H1 (cell line): ENCODE measurements around the gene ST6GALNAC5. TPM values are rescaled to one million over a fixed set of nuclear protein-coding genes. Genes with fewer than 3 reads are reported as not detected.

Experiments used
- CTCF ChIA-PET: fragments of 300-600 bp; sonication (Branson Sonifier 250); formaldehyde crosslinking; loops from one replicate; lab custom pipeline; 2021; ENCODE audit not compliant: partially characterized antibody; lab: Charles Lee
- POLR2A ChIA-PET: fragments of 300-600 bp; sonication (Branson Sonifier 250); formaldehyde crosslinking; loops from one replicate; lab custom pipeline; 2021; ENCODE audit warnings: inconsistent platforms; ENCODE audit not compliant: partially characterized antibody; lab: Charles Lee
- DNase-seq, 2 experiments: peaks; one replicate each; pipeline versions ENCODE4 v3.0.0 to v3.0.0-alpha.2; 2010 to 2022; ENCODE audit warnings: low spot score in 2 of 2, low read depth in 1 of 2, mixed read lengths in 1 of 2
- FAIRE-seq: peaks from 2 replicates; lab custom pipeline; 2011; peaks lifted over from hg19 to GRCh38; lab: Jason Lieb, UNC
- H2AFZ ChIP-seq: 2 replicates; pipeline ENCODE4 v1.8.1; 2012; ENCODE audit warnings: low read length, inconsistent platforms
- H2AK5ac ChIP-seq: 2 replicates; pipeline ENCODE4 v1.6.1; 2013; ENCODE audit warnings: low read depth, low read length
- H2BK120ac ChIP-seq: replicated peaks from 2 replicates; pipeline ENCODE3; 2013; ENCODE audit warnings: low read depth, low read length, inconsistent platforms
- H2BK12ac ChIP-seq: 2 replicates; pipeline ENCODE4 v1.6.1; 2013; ENCODE audit warnings: low read depth, low read length
- H2BK15ac ChIP-seq: 2 replicates; pipeline ENCODE4 v1.6.1; 2013; ENCODE audit warnings: low read length
- H2BK20ac ChIP-seq: 2 replicates; pipeline ENCODE4 v1.6.1; 2013; ENCODE audit warnings: low read length
- H2BK5ac ChIP-seq: 2 replicates; pipeline ENCODE4 v1.6.1; 2013; ENCODE audit warnings: low read depth, low read length
- H3K14ac ChIP-seq: 2 replicates; pipeline ENCODE4 v1.6.1; 2013; ENCODE audit warnings: inconsistent platforms; ENCODE audit not compliant: insufficient read length
- H3K18ac ChIP-seq: 2 replicates; pipeline ENCODE4 v1.6.1; 2013; ENCODE audit warnings: low read length; ENCODE audit errors: extremely low read depth
- H3K23ac ChIP-seq: 2 replicates; pipeline ENCODE4 v1.6.1; 2013; ENCODE audit warnings: inconsistent platforms; ENCODE audit not compliant: insufficient read length
- H3K23me2 ChIP-seq: 2 replicates; pipeline ENCODE4 v1.6.1; 2013; ENCODE audit warnings: low read depth, low read length
- H3K27ac ChIP-seq: 2 replicates; pipeline ENCODE4 v1.6.1; 2011; ENCODE audit warnings: low read depth, low read length, inconsistent platforms
- H3K27me3 ChIP-seq, 4 experiments: replicated peaks in 1 of 4; 1 replicate in 1 of 4; 2 replicates in 3 of 4; pipeline versions ENCODE4 v1.6.1 to v1.8.1; 2011 to 2013; ENCODE audit warnings: low read length in 3 of 4, mild to moderate bottlenecking in 3 of 4, inconsistent platforms in 2 of 4, mixed read lengths in 2 of 4, moderate library complexity in 1 of 4; ENCODE audit not compliant: control insufficient read depth in 3 of 4, insufficient read depth in 3 of 4; ENCODE audit errors: extremely low read depth in 1 of 4
- H3K36me3 ChIP-seq, 4 experiments: 2 replicates each; pipeline versions ENCODE4 v1.6.1 to v1.8.1; 2011 to 2013; ENCODE audit warnings: mild to moderate bottlenecking in 4 of 4, low read length in 3 of 4, moderate library complexity in 2 of 4, control low read depth in 1 of 4, inconsistent platforms in 1 of 4; ENCODE audit not compliant: insufficient read depth in 4 of 4, control insufficient read depth in 2 of 4
- H3K4ac ChIP-seq: replicated peaks from 2 replicates; pipeline ENCODE3; 2013; ENCODE audit warnings: low read length, low read depth, mixed read lengths, inconsistent platforms; ENCODE audit not compliant: insufficient read length
- H3K4me1 ChIP-seq, 4 experiments: replicated peaks in 1 of 4; 1 replicate in 1 of 4; 2 replicates in 3 of 4; pipeline versions ENCODE4 v1.6.1 to v1.8.1; 2011 to 2013; ENCODE audit warnings: low read length in 3 of 4, inconsistent platforms in 2 of 4, mixed read lengths in 1 of 4; ENCODE audit not compliant: insufficient read depth in 4 of 4, control insufficient read depth in 3 of 4
- H3K4me2 ChIP-seq, 2 experiments: 2 replicates each; pipeline versions ENCODE4 v1.6.1 to v1.8.1; 2011 to 2013; ENCODE audit warnings: low read depth in 2 of 2, low read length in 2 of 2, control low read depth in 1 of 2, inconsistent platforms in 1 of 2, mild to moderate bottlenecking in 1 of 2; ENCODE audit not compliant: insufficient read depth in 1 of 2
- H3K4me3 ChIP-seq, 4 experiments: fragments of 200-600, 300-600 bp in 1 of 4; sonication (generic), shearing (Covaris generic), sonication (Bioruptor Twin) in 1 of 4; 2 replicates each; pipeline versions ENCODE4 v1.5.1 to v1.8.1; 2011 to 2016; ENCODE audit warnings: low read length in 4 of 4, low read depth in 3 of 4, control low read depth in 2 of 4, inconsistent platforms in 2 of 4, mild to moderate bottlenecking in 2 of 4, mixed read lengths in 1 of 4, moderate library complexity in 1 of 4; ENCODE audit not compliant: insufficient read depth in 2 of 4; ENCODE audit errors: extremely low read depth in 1 of 4
- H3K56ac ChIP-seq: replicated peaks from 2 replicates; pipeline ENCODE3; 2013; ENCODE audit warnings: low read depth, mild to moderate bottlenecking, mixed read lengths, low read length, inconsistent platforms; ENCODE audit not compliant: insufficient read length
- H3K79me1 ChIP-seq: 2 replicates; pipeline ENCODE4 v1.6.1; 2013; ENCODE audit warnings: low read depth, low read length, control low read depth
- H3K79me2 ChIP-seq, 2 experiments: 2 replicates each; pipeline versions ENCODE4 v1.6.1 to v1.8.1; 2012 to 2013; ENCODE audit warnings: low read length in 2 of 2, mild to moderate bottlenecking in 2 of 2, inconsistent platforms in 1 of 2; ENCODE audit not compliant: insufficient read depth in 2 of 2, control insufficient read depth in 1 of 2
- H3K9ac ChIP-seq, 4 experiments: replicated peaks in 1 of 4; 1 replicate in 1 of 4; 2 replicates in 3 of 4; pipeline versions ENCODE4 v1.6.1 to v1.8.1; 2011 to 2013; ENCODE audit warnings: low read depth in 3 of 4, low read length in 3 of 4, control low read depth in 2 of 4, mild to moderate bottlenecking in 2 of 4, moderate library complexity in 2 of 4, inconsistent platforms in 1 of 4; ENCODE audit errors: extremely low read depth in 1 of 4
- H3K9me3 ChIP-seq, 2 experiments: 2 replicates each; pipeline versions ENCODE4 v1.6.1 to v1.8.1; 2012 to 2013; ENCODE audit warnings: mild to moderate bottlenecking in 2 of 2, moderate library complexity in 2 of 2, control low read depth in 1 of 2, inconsistent platforms in 1 of 2, low read depth in 1 of 2, low read length in 1 of 2, mixed read lengths in 1 of 2; ENCODE audit not compliant: insufficient read depth in 2 of 2
- H4K20me1 ChIP-seq, 2 experiments: replicated peaks in 1 of 2; 2 replicates each; pipeline versions ENCODE3 to v1.8.1; 2011 to 2013; ENCODE audit warnings: inconsistent platforms in 2 of 2, low read length in 2 of 2, mild to moderate bottlenecking in 1 of 2; ENCODE audit not compliant: insufficient read depth in 2 of 2, control insufficient read depth in 1 of 2
- H4K5ac ChIP-seq: 2 replicates; pipeline ENCODE4 v1.6.1; 2013; ENCODE audit warnings: low read length, low read depth, mixed read lengths, inconsistent platforms; ENCODE audit not compliant: insufficient read length
- H4K8ac ChIP-seq: 2 replicates; pipeline ENCODE4 v1.8.0; 2013; ENCODE audit warnings: mild to moderate bottlenecking, moderate library complexity, low read length, inconsistent platforms; ENCODE audit not compliant: insufficient read depth; ENCODE audit errors: extremely low read depth
- H4K91ac ChIP-seq: replicated peaks from 2 replicates; pipeline ENCODE3; 2013; ENCODE audit warnings: low read length, mixed read lengths, inconsistent platforms; ENCODE audit not compliant: insufficient read length
- BACH1 ChIP-seq: IDR thresholded peaks from 2 replicates; pipeline ENCODE4 v1.6.1; 2012; ENCODE audit warnings: low read length, improper control_type of control experiment
- EZH2 ChIP-seq: fragments of 200-600 bp; sonication (generic); IDR thresholded peaks from 2 replicates; pipeline ENCODE4 v1.7.1; 2012; ENCODE audit warnings: low read depth, mild to moderate bottlenecking, moderate library complexity, low read length, inconsistent platforms; ENCODE audit not compliant: severe bottlenecking
- JUND ChIP-seq: IDR thresholded peaks from 2 replicates; pipeline ENCODE4 v1.6.1; 2011; ENCODE audit warnings: mild to moderate bottlenecking, improper control_type of control experiment, low read length
- PHF8 ChIP-seq: fragments of 200-600 bp; sonication (generic); conservative IDR thresholded peaks from 2 replicates; pipeline ENCODE4 v1.7.1; 2012; ENCODE audit warnings: low read depth, mild to moderate bottlenecking, inconsistent platforms, low read length, moderate library complexity
- SAP30 ChIP-seq: fragments of 300-600 bp; sonication (generic); IDR thresholded peaks from 2 replicates; pipeline ENCODE4 v1.7.1; 2012; ENCODE audit warnings: low read length, moderate library complexity, mild to moderate bottlenecking, inconsistent platforms; ENCODE audit not compliant: insufficient read depth, insufficient replicate concordance
- TEAD4 ChIP-seq: IDR thresholded peaks from 2 replicates; pipeline ENCODE4 v1.6.1; 2012; ENCODE audit warnings: low read depth, low read length, inconsistent platforms, mixed read lengths
- WGBS, 2 experiments: shearing (Covaris generic) in 1 of 2; methylation state at CpG; one replicate each; pipeline versions ENCODE4 v1.1.6 to v1.1.7; 2013 to 2015; ENCODE audit warnings: low lambda C conversion rate in 2 of 2, mixed read lengths in 2 of 2, inconsistent platforms in 1 of 2, low coverage in 1 of 2, missing lambda C conversion rate in 1 of 2; ENCODE audit not compliant: insufficient replicate concordance in 2 of 2, insufficient coverage in 1 of 2, insufficient read length in 1 of 2; ENCODE audit errors: extremely low coverage in 1 of 2, missing lambda C conversion rate in 1 of 2; 5-methylcytosine and 5-hydroxymethylcytosine counted together
- polyA plus RNA-seq, 7 experiments: library from polyadenylated mRNA; depleted of rRNA in 3 of 7; stranded (reverse) in 5 of 7; unstranded in 2 of 7; fragments of >200 nt in 5 of 7; fragments of 200-250 nt in 2 of 7; gene quantifications; 1 replicate in 5 of 7; 2 replicates in 1 of 7; 4 replicates in 1 of 7; pipeline versions ENCODE4 v1.2.1 to v1.2.3, GENCODE V29; 2011 to 2013; ENCODE audit warnings: missing spikeins in 2 of 7, mixed read lengths in 2 of 7
- total RNA-seq: library from RNA; stranded (reverse); fragmentation: NEBNext Ultra II Directional; extraction: Animal tissue kit (Norgen Biotek cat#: 25700); gene quantifications from 2 replicates; pipeline ENCODE4 v1.2.1, GENCODE V29; 2021

The ST6GALNAC5 gene
- total and polyA plus RNA-seq, 2 of the 8 experiments (the other 6 are each of a cell fraction or from before 2014, with no cell fraction given) = 6.2 to 7.3 TPM

DNA sequence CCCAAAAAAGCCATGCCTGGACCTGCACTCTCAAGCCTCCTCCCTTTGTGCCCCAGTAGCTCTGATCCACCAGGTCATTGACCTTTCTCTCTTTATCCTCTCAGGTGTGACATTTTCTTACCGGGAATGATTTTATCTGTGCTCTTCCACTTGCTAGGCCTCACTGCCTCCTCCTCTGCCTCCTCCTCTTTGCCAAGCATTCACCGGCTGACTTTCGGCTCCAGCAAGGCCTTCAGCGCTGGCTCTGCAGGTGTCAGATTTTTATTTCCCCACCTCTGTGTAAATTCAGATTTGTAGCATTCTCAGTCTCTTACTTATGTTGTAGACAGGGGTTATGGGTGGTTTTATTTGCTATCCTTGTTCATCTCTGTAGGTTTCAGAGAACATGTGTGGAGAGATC, 91.5 kb downstream of the ST6GALNAC5 start:
- POLR2A ChIA-PET = no interaction called here

More for the DNA sequence above, 91.5 kb downstream of the ST6GALNAC5 start:
- no peak overlapping the region for H4K91ac ChIP-seq
- H3K79me1 ChIP-seq = no peaks in the 10 kb centered on the region
- FAIRE-seq (no peak), DNase-seq (no peak)
- no peak overlapping the region for H3K27ac ChIP-seq
- CTCF ChIA-PET = no interaction called here
- no peak overlapping the region for H2BK20ac ChIP-seq
- no peaks in the 10 kb centered on the region for H3K36me3 ChIP-seq
- no peak overlapping the region for H3K18ac ChIP-seq
- no peak overlapping the region for H3K14ac ChIP-seq
- H4K8ac ChIP-seq = no peak overlapping the region
- no peak overlapping the region for H4K5ac ChIP-seq
- TF ChIP-seq SAP30 (no peak), PHF8 (no peak), JUND (no peak), EZH2 (no peak), BACH1 (no peak), TEAD4 (no peak)
- peaks cover 0 to 3% (median 1%) of the 10 kb centered on the region in 4 experiments; a peak in 3 of 7 replicates for H3K4me1 ChIP-seq
- H3K79me2 ChIP-seq = no peaks in the 10 kb centered on the region
- H2BK120ac ChIP-seq = no peak overlapping the region
- H3K4me2 ChIP-seq = no peak overlapping the region
- H2BK15ac ChIP-seq = no peak overlapping the region
- no peaks in the 10 kb centered on the region for H4K20me1 ChIP-seq
- H3K23me2 ChIP-seq = no peaks in the 10 kb centered on the region
- H3K56ac ChIP-seq = no peak overlapping the region
- no peak overlapping the region for H3K9ac ChIP-seq
- no peaks in the 10 kb centered on the region for H3K27me3 ChIP-seq
- no peak overlapping the region for H2BK12ac ChIP-seq
- no peak overlapping the region for H2AFZ ChIP-seq
- no peak overlapping the region for H2BK5ac ChIP-seq
- no peak overlapping the region for H3K4me3 ChIP-seq
- no peak overlapping the region for H3K23ac ChIP-seq
- no peak overlapping the region for H2AK5ac ChIP-seq
- 86% methylated on average over 4 of the region's 4 CpGs; no CpG with 5 or more reads in 1 of the 2 experiments for WGBS, 2 experiments
- no peak overlapping the region for H3K4ac ChIP-seq
- H3K9me3 ChIP-seq = no peaks in the 10 kb centered on the region; a peak in 1 of 4 replicates
